Measurements from ENCODE around the gene PTGDR.

Gene PTGDR

GRCh38 chr14:52267501-52268278, at the start of gene PTGDR:
TSS of gene PTGDR (plus strand) at chr14:52267698. CDS start at chr14:52267815, 117 bp downstream.
- no peak for DNase-seq

GRCh38 chr14:52219488-52220084, 47.9 kb upstream of the PTGDR start:
- DNase-seq = no peak

- peak; percentile 60 for DNase-seq
Measured at GRCh38 chr14:52220924-52221811, 46.3 kb upstream of the PTGDR start.

- DNase-seq = no peak
Measured at GRCh38 chr14:52222901-52223300, 44.6 kb upstream of the PTGDR start.

GRCh38 chr14:52227619-52228222, 39.8 kb upstream of the PTGDR start:
- DNase-seq = no peak

- no peak for DNase-seq
Measured at GRCh38 chr14:52233693-52234092, 33.8 kb upstream of the PTGDR start.

- DNase-seq = no peak
Measured at GRCh38 chr14:52235434-52235833, 32.1 kb upstream of the PTGDR start.

- DNase-seq = no peak
Measured at GRCh38 chr14:52235866-52236510, 31.5 kb upstream of the PTGDR start.

GRCh38 chr14:52238682-52239081, 28.8 kb upstream of the PTGDR start:
- DNase-seq = no peak

GRCh38 chr14:52240623-52241022, 26.9 kb upstream of the PTGDR start:
- DNase-seq = no peak

- no peak for DNase-seq
Measured at GRCh38 chr14:52241087-52241793, 26.3 kb upstream of the PTGDR start.

- DNase-seq = no peak
Measured at GRCh38 chr14:52244328-52244727, 23.2 kb upstream of the PTGDR start.

- DNase-seq = no peak
Measured at GRCh38 chr14:52244997-52245396, 22.5 kb upstream of the PTGDR start.

- DNase-seq = no peak
Measured at GRCh38 chr14:52248057-52248456, 19.4 kb upstream of the PTGDR start.

GRCh38 chr14:52251724-52252123, 15.8 kb upstream of the PTGDR start:
- DNase-seq = no peak

- DNase-seq = no peak
Measured at GRCh38 chr14:52253503-52253902, 14.0 kb upstream of the PTGDR start.

- no peak for DNase-seq
Measured at GRCh38 chr14:52254086-52254485, 13.4 kb upstream of the PTGDR start.

GRCh38 chr14:52258783-52259182, 8.7 kb upstream of the PTGDR start:
- no peak for DNase-seq

GRCh38 chr14:52259434-52259833, 8.1 kb upstream of the PTGDR start:
- DNase-seq = peak; percentile 48

- DNase-seq = no peak
Measured at GRCh38 chr14:52262600-52262999, 4.9 kb upstream of the PTGDR start.

GRCh38 chr14:52263190-52263589, 4.3 kb upstream of the PTGDR start:
- no peak for DNase-seq

- DNase-seq = peak; percentile 24
Measured at GRCh38 chr14:52265253-52265652, 2.2 kb upstream of the PTGDR start.
